GM10266 (cell line): Measurements from ENCODE around the gene SGCB.
"Not testable (repeated sequence)": the region's sequence is repeated elsewhere in the genome, so short reads cannot be mapped to it uniquely, and the experiment has no call there.

ENCODE experiments used
- DNase-seq: peaks from one replicate; pipeline ENCODE4 v3.0.0; 2012; ENCODE audit errors: extremely low spot score
- TF ChIP-seq, protein P1 (sequence below): IDR thresholded peaks from 2 replicates; pipeline ENCODE4 v1.5.1; 2012; ENCODE audit warnings: mild to moderate bottlenecking, low read depth; ENCODE audit not compliant: control insufficient read depth, insufficient read depth; ENCODE audit errors: missing control alignments

The SGCB gene, protein sequence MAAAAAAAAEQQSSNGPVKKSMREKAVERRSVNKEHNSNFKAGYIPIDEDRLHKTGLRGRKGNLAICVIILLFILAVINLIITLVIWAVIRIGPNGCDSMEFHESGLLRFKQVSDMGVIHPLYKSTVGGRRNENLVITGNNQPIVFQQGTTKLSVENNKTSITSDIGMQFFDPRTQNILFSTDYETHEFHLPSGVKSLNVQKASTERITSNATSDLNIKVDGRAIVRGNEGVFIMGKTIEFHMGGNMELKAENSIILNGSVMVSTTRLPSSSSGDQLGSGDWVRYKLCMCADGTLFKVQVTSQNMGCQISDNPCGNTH

DNA sequence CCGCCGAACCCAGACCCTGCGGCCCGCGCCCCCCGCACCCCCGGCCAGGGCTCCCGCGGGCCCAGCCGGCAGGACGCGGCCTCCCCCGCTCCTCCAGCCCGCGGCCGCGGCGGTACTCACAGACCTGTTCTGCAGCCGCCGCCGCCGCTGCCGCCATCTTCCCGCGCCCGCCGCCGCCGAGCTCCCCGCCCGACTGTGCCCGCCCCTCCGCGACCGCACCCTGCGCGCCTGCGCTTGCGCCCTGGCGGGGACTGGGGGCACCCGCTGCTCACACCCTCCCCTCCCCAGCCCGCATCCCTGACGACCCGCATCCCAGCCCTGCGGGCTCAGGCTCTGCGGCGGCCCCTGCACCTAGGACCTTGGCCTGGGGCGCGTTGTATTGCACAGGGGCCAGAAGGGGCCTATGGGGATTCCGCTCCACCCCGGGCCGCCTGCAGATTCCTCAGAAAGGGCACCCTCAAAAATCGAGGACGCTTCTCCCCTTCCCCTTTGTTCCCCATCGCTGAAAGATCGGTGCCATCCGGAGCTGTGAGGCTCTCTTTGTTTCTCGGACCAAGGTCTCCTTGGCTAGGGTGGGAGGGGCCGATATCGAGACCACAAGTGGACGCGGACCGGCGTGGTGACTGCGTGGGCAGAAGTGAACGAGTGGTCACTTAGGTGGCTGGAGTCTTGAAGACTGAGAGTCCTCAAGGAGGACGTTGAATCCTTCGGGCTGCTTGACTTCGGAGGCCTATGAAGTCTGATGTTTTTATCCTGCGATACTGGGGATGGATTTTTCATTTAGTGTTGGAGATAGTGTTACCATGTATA, at the start of gene SGCB:
Gene SGCB (minus strand): TSS at position 197 of the 810 bp plus-strand sequence. CDS start 40 bp downstream, at position 157.
- peak; percentile 82 for DNase-seq
- TF ChIP-seq, protein P1, sequence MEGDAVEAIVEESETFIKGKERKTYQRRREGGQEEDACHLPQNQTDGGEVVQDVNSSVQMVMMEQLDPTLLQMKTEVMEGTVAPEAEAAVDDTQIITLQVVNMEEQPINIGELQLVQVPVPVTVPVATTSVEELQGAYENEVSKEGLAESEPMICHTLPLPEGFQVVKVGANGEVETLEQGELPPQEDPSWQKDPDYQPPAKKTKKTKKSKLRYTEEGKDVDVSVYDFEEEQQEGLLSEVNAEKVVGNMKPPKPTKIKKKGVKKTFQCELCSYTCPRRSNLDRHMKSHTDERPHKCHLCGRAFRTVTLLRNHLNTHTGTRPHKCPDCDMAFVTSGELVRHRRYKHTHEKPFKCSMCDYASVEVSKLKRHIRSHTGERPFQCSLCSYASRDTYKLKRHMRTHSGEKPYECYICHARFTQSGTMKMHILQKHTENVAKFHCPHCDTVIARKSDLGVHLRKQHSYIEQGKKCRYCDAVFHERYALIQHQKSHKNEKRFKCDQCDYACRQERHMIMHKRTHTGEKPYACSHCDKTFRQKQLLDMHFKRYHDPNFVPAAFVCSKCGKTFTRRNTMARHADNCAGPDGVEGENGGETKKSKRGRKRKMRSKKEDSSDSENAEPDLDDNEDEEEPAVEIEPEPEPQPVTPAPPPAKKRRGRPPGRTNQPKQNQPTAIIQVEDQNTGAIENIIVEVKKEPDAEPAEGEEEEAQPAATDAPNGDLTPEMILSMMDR: no peak

GRCh38 chr4:52086425-52086824, 48.3 kb upstream of the SGCB start:
- not testable (repeated sequence) for DNase-seq

GRCh38 chr4:52081216-52081615, 43.1 kb upstream of the SGCB start:
- no peak for DNase-seq
- TF ChIP-seq, protein P1: no peak

DNA sequence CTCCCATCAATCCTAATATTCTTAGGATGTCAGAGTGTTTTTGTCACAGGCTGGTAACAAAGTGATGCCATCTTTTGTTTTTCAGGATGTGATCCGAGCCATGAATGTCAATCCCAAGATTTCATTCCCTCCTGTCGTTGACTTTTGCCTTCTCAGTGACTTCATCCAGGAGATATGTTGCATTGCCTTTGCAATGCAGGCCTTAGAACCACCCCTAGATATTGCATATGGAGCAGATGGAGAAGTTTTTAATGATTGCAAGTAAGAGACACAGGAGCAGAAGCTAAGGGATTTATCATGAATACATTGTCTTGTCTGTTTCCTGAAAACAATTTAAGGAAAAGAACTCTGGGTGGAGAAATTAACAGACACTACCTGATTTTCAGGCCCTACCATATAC, 41.6 kb upstream of the SGCB start:
- no peak for DNase-seq
- TF ChIP-seq, protein P1: no peak

DNA sequence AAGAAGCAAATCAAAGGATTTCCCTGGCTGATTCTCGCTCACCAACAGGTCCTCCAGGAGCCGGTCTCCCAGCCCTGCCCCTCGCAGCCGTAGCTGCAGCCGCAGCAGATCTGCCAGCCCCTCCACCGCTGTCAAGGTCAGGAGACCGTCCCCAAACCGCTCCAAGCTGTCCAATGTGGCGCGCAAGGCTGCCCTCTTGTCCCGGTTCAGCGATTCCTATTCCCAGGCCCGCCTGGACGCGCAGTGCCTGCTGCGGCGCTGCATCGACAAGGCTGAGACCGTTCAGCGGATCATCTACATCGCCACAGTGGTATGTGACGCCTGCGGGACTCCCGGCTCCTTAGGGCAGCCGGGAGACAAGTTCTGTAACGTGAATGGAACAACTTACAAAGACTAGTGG, 38.6 kb upstream of the SGCB start:
- DNase-seq: no peak
- TF ChIP-seq, protein P1: no peak

- TF ChIP-seq, protein P1: no peak
- no peak for DNase-seq
These were observed 33.9 kb upstream of the SGCB start for GRCh38 chr4:52071791-52072546.

- TF ChIP-seq, protein P1: no peak
- no peak for DNase-seq
These were observed 31.5 kb upstream of the SGCB start for GRCh38 chr4:52069571-52069970.
